Epithelial cell of prostate (primary cell): ENCODE results near the gene TMEM217.
"Not testable (repeated sequence)": the region's sequence is repeated elsewhere in the genome, so short reads cannot be mapped to it uniquely, and the experiment has no call there.

Experiments used
- DNase-seq: peaks from one replicate; pipeline ENCODE4 v3.0.0-alpha.2; 2011; ENCODE audit warnings: low read depth, low spot score
- H3K27ac ChIP-seq: fragments of 450-650 bp; 2 replicates; pipeline ENCODE4 v1.5.1; 2017; ENCODE audit warnings: mild to moderate bottlenecking

The TMEM217 gene

GRCh38 chr6:37222125-37222967 lies 35.6 kb downstream of the TMEM217 start:
- DNase-seq: peak; percentile 52
- no peak overlapping the region for H3K27ac ChIP-seq

DNA sequence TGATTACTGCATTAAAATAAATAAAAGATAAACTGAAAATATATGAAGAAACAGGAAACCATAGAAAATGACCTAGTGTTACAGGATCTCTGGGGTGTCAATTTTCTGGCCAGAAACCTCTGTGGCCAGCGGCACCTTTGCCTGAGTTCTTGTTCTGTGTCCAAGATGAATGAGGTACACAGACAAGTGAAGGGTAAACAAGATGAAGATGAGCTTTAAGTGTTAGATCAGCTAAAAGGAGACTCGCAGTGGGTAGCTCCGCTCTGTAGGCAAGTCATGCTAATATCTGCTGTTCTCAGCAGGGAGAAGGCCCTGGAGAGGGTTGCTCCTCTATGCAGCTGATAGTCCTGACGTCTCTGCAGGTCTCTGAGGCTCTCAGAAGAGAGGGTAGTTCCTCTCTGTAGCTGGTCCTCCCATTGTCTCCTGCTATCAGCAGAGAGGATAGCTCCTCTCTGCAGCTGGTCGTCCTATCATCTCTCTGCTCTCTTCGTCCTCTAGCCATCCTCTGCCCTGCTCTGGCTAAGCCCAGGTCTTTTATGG lies 36.3 kb downstream of the TMEM217 start:
- no peak overlapping the region for H3K27ac ChIP-seq

DNA sequence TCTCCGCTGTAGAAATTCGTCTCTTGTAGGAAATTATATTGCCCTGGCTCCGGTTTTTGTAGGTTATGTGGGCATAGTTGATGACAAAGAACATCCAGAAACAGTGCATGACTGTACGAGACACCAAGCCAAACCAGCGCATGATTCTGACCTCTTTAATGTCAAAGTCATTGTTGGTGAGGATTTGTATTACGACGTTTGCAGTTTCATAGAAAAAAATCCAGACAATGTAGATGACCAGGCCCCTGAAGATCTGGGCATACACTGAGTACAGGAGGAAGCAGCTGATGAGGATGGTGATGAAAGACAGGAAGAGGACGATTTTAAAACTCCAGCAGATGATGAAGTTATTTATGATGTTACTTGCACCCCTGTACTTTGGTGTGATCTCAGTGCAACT lies 39.4 kb downstream of the TMEM217 start:
- H3K27ac ChIP-seq: no peak overlapping the region

More for the DNA sequence above, 36.3 kb downstream of the TMEM217 start:
- DNase-seq: no peak

DNA sequence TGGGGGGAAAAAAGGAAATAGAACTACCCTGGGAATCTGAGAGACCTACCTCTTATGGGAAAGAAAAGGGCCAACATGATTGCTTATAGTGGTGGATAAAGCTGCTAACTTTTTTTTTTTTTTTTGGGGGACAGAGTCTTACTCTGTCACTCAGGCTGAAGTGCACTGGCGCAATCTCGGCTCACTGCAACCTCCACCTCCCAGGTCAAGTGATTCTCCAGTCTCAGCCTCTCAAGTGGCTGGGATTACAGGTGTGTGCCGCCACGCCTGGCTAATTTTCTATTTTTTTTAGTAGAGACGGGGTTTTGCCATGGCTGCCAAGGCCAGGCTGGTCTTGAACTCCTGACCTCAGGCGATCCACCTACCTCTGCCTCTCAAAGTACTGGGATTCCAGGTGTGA lies 39.9 kb downstream of the TMEM217 start:
- no peak for DNase-seq
- H3K27ac ChIP-seq: no peak overlapping the region

More for the DNA sequence above, 39.4 kb downstream of the TMEM217 start:
- DNase-seq: no peak

DNA sequence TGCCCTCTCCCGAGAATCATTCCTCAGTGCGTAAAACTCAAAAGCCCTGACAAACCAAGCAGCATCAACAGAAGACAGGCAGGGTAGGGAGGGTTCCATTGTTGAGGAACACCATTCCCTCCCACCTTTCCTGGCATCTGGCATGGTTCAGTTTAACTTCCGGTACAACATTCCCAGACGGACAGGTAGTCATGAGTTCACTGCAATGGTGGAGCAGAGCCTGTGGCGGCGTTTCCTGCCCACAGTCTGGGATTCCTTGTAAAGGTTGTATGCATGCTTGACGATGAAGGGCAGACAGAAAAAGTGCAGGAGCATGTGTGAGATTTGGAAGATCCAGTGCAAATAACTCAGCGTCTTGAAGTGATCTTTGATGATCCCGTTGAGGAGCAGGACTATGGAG lies 45.7 kb downstream of the TMEM217 start:
- no peak overlapping the region for H3K27ac ChIP-seq
- no peak for DNase-seq

- peak; percentile 33 for DNase-seq
- H3K27ac ChIP-seq: no peak overlapping the region
Observed at GRCh38 chr6:37210313-37210968, 47.5 kb downstream of the TMEM217 start.

- DNase-seq: no peak
- no peak overlapping the region for H3K27ac ChIP-seq
Observed at GRCh38 chr6:37209461-37210205, 48.3 kb downstream of the TMEM217 start.

- DNase-seq: no peak
- no peak overlapping the region for H3K27ac ChIP-seq
Observed at GRCh38 chr6:37208793-37209192, 49.2 kb downstream of the TMEM217 start.

DNA sequence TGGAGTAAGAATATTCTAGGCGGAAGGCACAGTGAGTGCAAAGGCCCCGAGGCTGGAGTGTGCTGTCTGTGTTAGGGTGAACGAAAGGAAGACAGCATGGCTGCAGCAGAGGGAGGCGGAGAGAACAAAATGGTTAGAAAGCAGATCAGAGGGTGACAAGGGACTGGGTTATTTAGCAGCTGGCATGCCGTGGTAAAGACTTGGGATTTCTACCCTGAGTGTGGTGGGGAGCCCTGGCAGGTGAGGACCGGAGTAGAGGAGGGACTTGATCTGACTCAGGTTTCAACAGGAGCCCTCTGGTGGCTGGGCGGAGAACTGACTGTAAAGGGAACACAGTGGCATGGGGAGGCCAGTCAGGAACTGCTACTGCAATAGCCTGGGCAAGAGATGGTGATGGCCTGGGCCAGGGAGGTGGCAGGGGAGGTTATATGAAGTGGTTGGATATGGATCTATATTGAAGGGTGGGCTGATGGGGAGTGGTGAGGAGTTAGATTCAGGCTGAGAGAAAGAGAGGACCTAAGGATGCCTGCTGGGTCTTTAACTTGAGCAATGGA lies 50.0 kb downstream of the TMEM217 start:
- H3K27ac ChIP-seq: no peak overlapping the region
- peak; percentile 37 for DNase-seq

GRCh38 chr6:37206622-37207021 lies 51.3 kb downstream of the TMEM217 start:
- no peak for DNase-seq
- no peak overlapping the region for H3K27ac ChIP-seq

DNA sequence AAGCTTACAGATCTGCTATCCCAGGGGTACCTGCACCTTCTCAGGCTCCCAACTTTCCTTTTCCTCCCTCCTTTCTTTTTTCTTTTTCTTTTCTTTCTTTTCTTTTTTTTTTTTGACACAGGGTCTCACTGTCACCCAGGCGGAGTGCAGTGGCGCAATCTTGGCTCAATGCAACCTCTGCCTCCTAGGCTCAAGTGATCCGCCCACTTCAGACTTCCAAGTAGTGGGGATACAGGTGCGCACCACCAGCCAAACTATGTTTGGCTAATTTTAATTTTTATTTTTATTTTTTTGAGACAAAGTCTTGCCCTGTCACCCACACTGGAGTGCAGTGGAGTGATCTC lies 52.0 kb downstream of the TMEM217 start:
- no peak overlapping the region for H3K27ac ChIP-seq
- no peak for DNase-seq

- no peak overlapping the region for H3K27ac ChIP-seq
- no peak for DNase-seq
Observed at GRCh38 chr6:37205175-37205996, 52.6 kb downstream of the TMEM217 start.

- no peak overlapping the region for H3K27ac ChIP-seq
- no peak for DNase-seq
Observed at GRCh38 chr6:37204014-37204751, 53.8 kb downstream of the TMEM217 start.

DNA sequence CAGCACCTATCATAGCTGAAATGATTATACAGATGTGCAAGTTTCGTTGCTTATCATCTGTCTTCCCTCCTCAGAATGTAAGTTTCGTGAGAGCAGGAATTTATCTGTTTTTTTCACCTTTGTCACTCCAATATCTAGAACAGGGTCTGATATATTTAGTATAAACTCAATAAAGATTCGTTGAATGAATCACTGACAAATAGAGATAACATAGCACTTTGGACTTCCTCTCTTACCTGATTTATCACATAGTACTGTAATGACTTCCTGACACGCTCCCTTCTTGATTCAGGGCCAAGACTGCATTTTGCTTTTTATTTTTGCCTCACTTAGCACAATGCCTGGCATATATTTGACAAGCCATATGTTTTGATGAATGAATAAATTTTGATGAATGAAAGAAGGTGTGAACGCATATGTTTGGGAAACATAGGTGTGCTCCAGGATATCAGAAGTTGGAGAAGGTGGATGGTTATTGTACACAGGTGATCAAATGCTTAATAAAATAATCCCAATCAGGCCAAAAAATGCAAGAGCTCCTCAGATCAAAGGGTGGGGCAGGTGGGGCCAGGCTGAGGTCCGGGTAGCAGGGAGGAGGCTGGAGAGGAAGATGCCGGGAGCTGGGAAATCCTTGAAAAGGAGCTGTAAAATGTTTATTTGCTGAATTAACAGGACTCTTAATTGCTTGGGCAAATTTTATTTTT lies 55.0 kb downstream of the TMEM217 start:
- no peak overlapping the region for H3K27ac ChIP-seq
- DNase-seq: no peak

- DNase-seq: no peak
- no peak overlapping the region for H3K27ac ChIP-seq
Observed at GRCh38 chr6:37201726-37202125, 56.2 kb downstream of the TMEM217 start.

DNA sequence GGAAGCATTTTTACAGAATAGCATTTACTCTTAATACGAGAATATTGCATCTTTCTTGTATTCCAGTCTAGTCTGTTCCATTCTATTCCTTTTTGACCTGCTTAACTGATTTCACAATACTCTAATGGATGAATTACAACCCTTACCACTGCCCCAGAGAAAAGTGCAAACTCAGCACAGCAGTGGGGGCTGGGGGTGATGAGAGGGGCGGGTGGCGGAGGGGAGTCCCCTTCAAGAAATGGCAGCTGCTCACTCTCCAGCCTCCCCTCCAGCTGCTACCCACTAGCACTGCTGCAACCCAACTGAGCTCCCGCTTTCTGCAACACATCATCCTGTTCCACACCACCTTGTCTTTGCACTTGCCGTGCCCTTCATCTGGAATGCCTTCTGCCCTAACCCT lies 57.9 kb downstream of the TMEM217 start:
- no peak overlapping the region for H3K27ac ChIP-seq
- no peak for DNase-seq

GRCh38 chr6:37196451-37196850 lies 61.5 kb downstream of the TMEM217 start:
- not testable (repeated sequence) for DNase-seq, H3K27ac ChIP-seq

GRCh38 chr6:37194886-37195285 lies 63.1 kb downstream of the TMEM217 start:
- not testable (repeated sequence) for H3K27ac ChIP-seq, DNase-seq
